Tibial nerve (tissue), 4 donors: ENCODE results near the gene ADRA2C. TPM values are rescaled to one million over a fixed set of nuclear protein-coding genes. Genes with fewer than 3 reads are reported as not detected.

Experiments
- DNase-seq, 2 donors: peaks; one replicate each; pipeline ENCODE4 v3.0.0-alpha.2; 2019; ENCODE audit warnings: low spot score in 2 of 2
- H3K27ac ChIP-seq, 4 donors: fragments of 200-600 bp; sonication (generic) in 3 of 4; one replicate each; pipeline ENCODE4 v1.5.1; 2017 to 2019; ENCODE audit warnings: mild to moderate bottlenecking in 1 of 4
- H3K27me3 ChIP-seq, 2 donors: fragments of 200-600 bp; sonication (generic) in 1 of 2; one replicate each; pipeline versions ENCODE4 v1.5.1 to v1.6.0; 2017 to 2019
- H3K36me3 ChIP-seq, 3 donors: fragments of 200-600 bp; sonication (generic); one replicate each; pipeline ENCODE4 v1.5.1; 2018 to 2019
- H3K4me1 ChIP-seq, 4 donors: fragments of 200-600 bp; sonication (generic) in 3 of 4; one replicate each; pipeline ENCODE4 v1.5.1; 2017 to 2019
- H3K4me3 ChIP-seq, 4 donors: fragments of 200-600 bp; sonication (generic) in 3 of 4; one replicate each; pipeline ENCODE4 v1.5.1; 2017 to 2019; ENCODE audit warnings: mild to moderate bottlenecking in 1 of 4, moderate library complexity in 1 of 4
- H3K9me3 ChIP-seq, 4 donors: fragments of 200-600 bp; sonication (generic) in 3 of 4; one replicate each; pipeline ENCODE4 v1.5.1; 2017 to 2019
- EP300 ChIP-seq, 2 donors: sonication (generic); formaldehyde crosslinking; IDR thresholded peaks; one replicate each; pipeline ENCODE4 v1.6.1; 2017; ENCODE audit warnings: antibody characterized with exemption in 2 of 2, mild to moderate bottlenecking in 1 of 2
- POLR2A ChIP-seq, 2 donors: fragments of 450-650 bp; IDR thresholded peaks; one replicate each; pipeline ENCODE4 v1.6.1; 2017; ENCODE audit warnings: antibody characterized with exemption in 2 of 2, mild to moderate bottlenecking in 2 of 2, moderate library complexity in 2 of 2
- WGBS, 2 donors: methylation state at CpG; one replicate each; pipeline ENCODE4 v1.1.5; 2018; 5-methylcytosine and 5-hydroxymethylcytosine counted together
- total RNA-seq, 4 donors: library from RNA; depleted of rRNA; stranded (reverse); fragments of >200 nt; gene quantifications; one replicate each; pipeline ENCODE4 v1.1.0, GENCODE V29; 2016
- TF ChIP-seq, protein P1 (sequence below), 5 experiments: fragments of 200-600 bp in 3 of 5; fragments of 450-650 bp in 2 of 5; sonication (generic) in 3 of 5; IDR thresholded peaks; one replicate each; pipeline ENCODE4 v1.5.1; 2016 to 2019; ENCODE audit warnings: antibody characterized with exemption in 5 of 5, mild to moderate bottlenecking in 3 of 5, moderate library complexity in 2 of 5

Gene ADRA2C
- total RNA-seq, 4 donors from 2014 or later: 3.1 to 13.2 (median 7.5) TPM

GRCh38 chr4:3766785-3767569 is 792 bp downstream of the ADRA2C start:
- H3K4me3 ChIP-seq: peak overlapping the region in 2 of 4 donors; percentile 7 to 44
- no peaks in the 10 kb centered on the region for H3K9me3 ChIP-seq
- TF ChIP-seq POLR2A (IDR thresholded peaks at IDR 0.05) (no peak), EP300 (IDR thresholded peaks at IDR 0.05) (no peak)
- TF ChIP-seq, protein P1, sequence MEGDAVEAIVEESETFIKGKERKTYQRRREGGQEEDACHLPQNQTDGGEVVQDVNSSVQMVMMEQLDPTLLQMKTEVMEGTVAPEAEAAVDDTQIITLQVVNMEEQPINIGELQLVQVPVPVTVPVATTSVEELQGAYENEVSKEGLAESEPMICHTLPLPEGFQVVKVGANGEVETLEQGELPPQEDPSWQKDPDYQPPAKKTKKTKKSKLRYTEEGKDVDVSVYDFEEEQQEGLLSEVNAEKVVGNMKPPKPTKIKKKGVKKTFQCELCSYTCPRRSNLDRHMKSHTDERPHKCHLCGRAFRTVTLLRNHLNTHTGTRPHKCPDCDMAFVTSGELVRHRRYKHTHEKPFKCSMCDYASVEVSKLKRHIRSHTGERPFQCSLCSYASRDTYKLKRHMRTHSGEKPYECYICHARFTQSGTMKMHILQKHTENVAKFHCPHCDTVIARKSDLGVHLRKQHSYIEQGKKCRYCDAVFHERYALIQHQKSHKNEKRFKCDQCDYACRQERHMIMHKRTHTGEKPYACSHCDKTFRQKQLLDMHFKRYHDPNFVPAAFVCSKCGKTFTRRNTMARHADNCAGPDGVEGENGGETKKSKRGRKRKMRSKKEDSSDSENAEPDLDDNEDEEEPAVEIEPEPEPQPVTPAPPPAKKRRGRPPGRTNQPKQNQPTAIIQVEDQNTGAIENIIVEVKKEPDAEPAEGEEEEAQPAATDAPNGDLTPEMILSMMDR (IDR thresholded peaks at IDR 0.05): no peak
- no peaks in the 10 kb centered on the region for H3K36me3 ChIP-seq
- no peak for DNase-seq
- H3K27ac ChIP-seq: peak overlapping the region in 1 of 4 donors; percentile 46
- 3 to 13% methylated on average over 8 to 69 of the region's 107 CpGs for WGBS, 2 donors
- peaks cover 0 to 30% of the 10 kb centered on the region in 2 donors for H3K27me3 ChIP-seq
- H3K4me1 ChIP-seq: peaks cover 0 to 25% (median 0%) of the 10 kb centered on the region in 4 donors

DNA sequence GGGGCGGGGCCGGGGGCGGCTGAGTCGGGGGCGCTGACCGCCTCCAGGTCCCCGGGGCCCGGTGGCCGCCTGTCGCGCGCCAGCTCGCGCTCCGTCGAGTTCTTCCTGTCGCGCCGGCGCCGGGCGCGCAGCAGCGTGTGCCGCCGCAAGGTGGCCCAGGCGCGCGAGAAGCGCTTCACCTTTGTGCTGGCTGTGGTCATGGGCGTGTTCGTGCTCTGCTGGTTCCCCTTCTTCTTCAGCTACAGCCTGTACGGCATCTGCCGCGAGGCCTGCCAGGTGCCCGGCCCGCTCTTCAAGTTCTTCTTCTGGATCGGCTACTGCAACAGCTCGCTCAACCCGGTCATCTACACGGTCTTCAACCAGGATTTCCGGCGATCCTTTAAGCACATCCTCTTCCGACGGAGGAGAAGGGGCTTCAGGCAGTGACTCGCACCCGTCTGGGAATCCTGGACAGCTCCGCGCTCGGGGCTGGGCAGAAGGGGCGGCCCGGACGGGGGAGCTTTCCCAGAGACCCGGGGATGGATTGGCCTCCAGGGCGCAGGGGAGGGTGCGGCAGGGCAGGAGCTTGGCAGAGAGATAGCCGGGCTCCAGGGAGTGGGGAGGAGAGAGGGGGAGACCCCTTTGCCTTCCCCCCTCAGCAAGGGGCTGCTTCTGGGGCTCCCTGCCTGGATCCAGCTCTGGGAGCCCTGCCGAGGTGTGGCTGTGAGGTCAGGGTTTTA is 1.5 kb downstream of the ADRA2C start:
- H3K4me3 ChIP-seq: no peak overlapping the region
- WGBS, 2 donors: 12 to 19% methylated on average over 40 to 47 of the region's 58 CpGs
- peaks cover 0 to 25% (median 0%) of the 10 kb centered on the region in 4 donors for H3K4me1 ChIP-seq
- DNase-seq: no peak
- H3K27ac ChIP-seq: no peak overlapping the region
- H3K27me3 ChIP-seq: peaks cover 0 to 30% of the 10 kb centered on the region in 2 donors
- H3K36me3 ChIP-seq: no peaks in the 10 kb centered on the region
- H3K9me3 ChIP-seq: no peaks in the 10 kb centered on the region
- TF ChIP-seq EP300 (IDR thresholded peaks at IDR 0.05) (no peak), POLR2A (IDR thresholded peaks at IDR 0.05) (no peak)
- TF ChIP-seq, protein P1 (IDR thresholded peaks at IDR 0.05): no peak

DNA sequence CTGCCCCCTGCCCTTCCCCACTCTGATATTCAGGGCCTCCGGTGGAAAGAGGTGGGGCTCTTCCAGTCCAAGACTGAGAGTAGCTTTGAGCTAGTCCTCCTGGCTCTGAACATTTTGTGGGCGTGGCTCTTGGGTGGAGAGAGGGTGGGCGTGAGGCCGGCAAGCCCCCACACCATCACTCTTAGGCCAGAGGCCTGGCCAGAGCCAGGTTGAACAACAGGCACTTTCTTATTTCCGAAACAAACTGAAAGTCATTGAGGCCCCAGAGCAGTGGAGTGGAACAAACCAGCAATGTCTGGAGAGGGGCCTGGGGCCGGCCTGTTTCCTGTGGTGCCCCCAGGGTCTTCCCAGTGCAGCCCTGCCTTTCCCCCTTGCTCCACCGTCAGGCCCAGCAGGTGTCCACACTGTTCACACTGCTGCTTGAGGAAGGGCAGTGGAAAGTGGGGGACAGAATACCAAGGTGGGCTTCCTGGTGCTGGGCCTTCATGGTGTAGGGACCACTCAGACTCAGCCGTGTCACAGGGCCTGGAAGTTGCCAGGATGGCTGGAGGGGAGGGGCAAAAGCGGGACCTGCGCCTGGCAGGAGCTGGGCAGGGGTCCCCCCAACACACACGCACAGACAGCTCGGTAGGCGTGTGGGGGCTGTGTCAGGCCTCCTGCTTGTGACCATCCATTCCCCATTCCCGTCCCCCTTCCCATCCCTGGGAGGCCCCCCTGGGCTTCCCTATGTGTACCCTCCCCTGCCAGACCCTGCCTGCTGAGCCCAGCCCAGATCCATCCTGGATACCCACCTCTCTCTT is 2.9 kb downstream of the ADRA2C start:
- no peaks in the 10 kb centered on the region for H3K36me3 ChIP-seq
- TF ChIP-seq POLR2A (IDR thresholded peaks at IDR 0.05) (no peak), EP300 (IDR thresholded peaks at IDR 0.05) (no peak)
- TF ChIP-seq, protein P1 (IDR thresholded peaks at IDR 0.05): no peak
- no peak overlapping the region for H3K4me3 ChIP-seq
- H3K9me3 ChIP-seq: no peaks in the 10 kb centered on the region
- no peak for DNase-seq
- no peak overlapping the region for H3K27ac ChIP-seq
- H3K4me1 ChIP-seq: peaks cover 0 to 25% (median 0%) of the 10 kb centered on the region in 4 donors
- H3K27me3 ChIP-seq: peaks cover 0 to 26% of the 10 kb centered on the region in 2 donors
- WGBS, 2 donors: 56 to 62% methylated on average over 13 to 14 of the region's 14 CpGs

- Histone ChIP-seq H3K27me3 (peaks cover 0 to 24% of the 10 kb centered on the region in 2 donors), H3K27ac (no peak overlapping the region), H3K4me1 (peaks cover 0 to 25% (median 0%) of the 10 kb centered on the region in 4 donors), H3K4me3 (no peak overlapping the region), H3K36me3 (no peaks in the 10 kb centered on the region), H3K9me3 (no peaks in the 10 kb centered on the region)
- DNase-seq: no peak
- TF ChIP-seq POLR2A (IDR thresholded peaks at IDR 0.05) (no peak), EP300 (IDR thresholded peaks at IDR 0.05) (no peak)
- TF ChIP-seq, protein P1 (IDR thresholded peaks at IDR 0.05): no peak
- WGBS, 2 donors: 67 to 82% methylated on average over 9 of the region's 9 CpGs
These were observed 3.5 kb downstream of the ADRA2C start for GRCh38 chr4:3769642-3770184.
